Measurements from ENCODE around the gene GAPT. TPM values are rescaled to one million over a fixed set of nuclear protein-coding genes. Genes with fewer than 3 reads are reported as not detected.

The GAPT gene
- total RNA-seq, 2 experiments from 2014 or later = not detected

DNA sequence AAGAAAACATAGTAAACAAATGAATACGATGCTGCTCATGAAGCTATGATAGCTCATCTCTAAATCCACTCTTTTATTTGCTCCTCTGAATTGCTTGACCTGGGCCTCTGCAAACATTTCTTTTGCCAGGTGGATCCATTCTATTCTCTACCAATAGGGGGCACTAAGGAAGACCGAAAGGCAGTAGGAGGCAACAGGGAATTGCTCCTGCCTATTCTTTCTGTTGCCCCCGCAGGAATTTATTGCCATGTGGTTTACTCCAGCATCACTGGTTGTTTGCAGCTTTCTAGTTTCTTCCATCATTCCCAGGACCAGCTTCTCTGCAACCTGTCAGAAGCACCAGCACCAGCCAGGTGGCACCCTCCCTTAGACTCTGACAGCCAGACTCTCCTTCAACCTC is 5.3 kb downstream of the GAPT start:
- POLR2A ChIA-PET = no interaction called here
- DNase-seq (no peak), ATAC-seq (no peak)
- no peaks in the 10 kb centered on the region for H3K36me3 Mint-ChIP-seq (ENCODE audit: low read depth)
- no peaks in the 10 kb centered on the region for H3K9me3 Mint-ChIP-seq (ENCODE audit: insufficient read depth)
- H3K27me3 Mint-ChIP-seq (ENCODE audit: low read depth) = no peaks in the 10 kb centered on the region
- no peak overlapping the region for H3K27ac Mint-ChIP-seq
- CTCF ChIA-PET = no interaction called here
- H3K4me3 Mint-ChIP-seq = no peak overlapping the region
- H3K4me1 Mint-ChIP-seq (ENCODE audit: low read depth) = peaks cover 6% of the 10 kb centered on the region

DNA sequence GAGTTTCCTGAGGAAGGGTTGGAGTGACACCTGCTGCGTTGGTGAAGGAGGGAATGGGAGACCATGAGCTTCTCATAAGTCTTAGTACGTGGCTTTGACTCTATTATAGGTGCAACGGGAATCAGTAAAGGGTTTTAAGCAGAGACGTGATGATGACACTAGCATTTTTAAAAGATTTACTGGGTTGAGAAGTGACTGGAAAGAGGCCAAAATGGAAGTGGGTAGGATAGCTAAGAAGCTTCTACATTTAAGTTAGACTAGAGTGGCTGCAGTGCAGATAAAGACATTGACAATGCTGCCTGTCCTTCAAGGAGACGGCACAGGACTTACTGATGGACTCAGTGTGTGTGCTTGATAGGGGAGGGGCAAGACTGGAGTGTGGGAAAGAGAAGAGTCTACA is 6.2 kb downstream of the GAPT start:
- H3K4me1 Mint-ChIP-seq (ENCODE audit: low read depth) = peaks cover 6% of the 10 kb centered on the region
- H3K27me3 Mint-ChIP-seq (ENCODE audit: low read depth) = peaks cover under 1% of the 10 kb centered on the region
- H3K9me3 Mint-ChIP-seq (ENCODE audit: insufficient read depth) = no peaks in the 10 kb centered on the region
- ChIA-PET CTCF (no interaction called here), POLR2A (no interaction called here)
- no peak for ATAC-seq
- no peaks in the 10 kb centered on the region for H3K36me3 Mint-ChIP-seq (ENCODE audit: low read depth)
- no peak overlapping the region for H3K4me3 Mint-ChIP-seq
- no peak overlapping the region for H3K27ac Mint-ChIP-seq
- DNase-seq = no peak

DNA sequence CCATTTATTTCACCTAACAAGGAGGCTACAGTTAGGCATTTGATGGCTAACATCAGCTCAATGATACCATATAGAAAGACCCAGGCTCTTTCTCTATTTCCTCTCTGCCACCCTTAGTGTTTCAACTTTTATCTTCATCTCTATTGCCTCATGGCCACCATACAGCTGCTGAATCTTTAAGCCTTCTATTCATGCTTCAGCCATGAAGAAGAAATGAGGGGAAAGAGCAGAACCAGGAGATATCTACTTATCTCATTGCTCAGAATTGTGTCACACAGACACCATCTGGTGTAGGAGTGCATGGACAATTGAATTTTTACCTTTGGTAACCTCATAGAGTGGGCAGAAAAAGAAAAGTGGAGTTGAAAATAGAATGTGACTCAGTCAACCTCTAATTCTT is 6.7 kb downstream of the GAPT start:
- peaks cover 6% of the 10 kb centered on the region for H3K4me1 Mint-ChIP-seq (ENCODE audit: low read depth)
- ATAC-seq = no peak
- no peaks in the 10 kb centered on the region for H3K9me3 Mint-ChIP-seq (ENCODE audit: insufficient read depth)
- no peak overlapping the region for H3K4me3 Mint-ChIP-seq
- no peak overlapping the region for H3K27ac Mint-ChIP-seq
- no peaks in the 10 kb centered on the region for H3K36me3 Mint-ChIP-seq (ENCODE audit: low read depth)
- CTCF ChIA-PET = no interaction called here
- no peak for DNase-seq
- POLR2A ChIA-PET = no interaction called here
- peaks cover 5% of the 10 kb centered on the region for H3K27me3 Mint-ChIP-seq (ENCODE audit: low read depth)

DNA sequence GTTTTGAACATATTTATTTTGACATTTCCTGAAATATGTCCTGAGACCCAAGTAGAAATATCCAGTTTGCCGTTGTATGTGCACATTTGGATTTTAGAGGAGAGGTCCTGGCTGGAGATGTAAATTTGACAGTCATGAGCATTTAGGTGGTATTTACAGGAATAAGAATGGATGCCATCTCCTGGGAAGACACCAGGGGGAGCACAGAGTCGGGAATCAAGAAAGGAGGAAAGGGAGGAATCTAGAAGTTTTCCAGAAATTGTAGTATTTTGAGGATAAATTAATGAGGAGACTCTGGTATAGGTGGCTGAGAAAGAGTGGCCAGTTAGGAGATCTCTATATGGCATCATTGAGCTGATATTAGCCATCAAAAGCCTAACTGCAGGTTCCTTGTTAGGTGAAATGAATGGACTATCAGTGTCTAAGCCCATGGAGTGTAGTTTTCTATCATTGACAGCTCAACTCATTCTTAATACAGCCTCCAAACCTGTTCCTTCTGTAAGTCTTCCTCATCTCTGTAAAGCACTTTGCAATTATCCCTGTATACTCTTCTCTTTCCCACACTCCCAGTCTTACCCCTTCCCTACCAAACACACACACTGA is 7.2 kb downstream of the GAPT start:
- Mint-ChIP-seq H3K27me3 (ENCODE audit: low read depth) (peaks cover 5% of the 10 kb centered on the region), H3K36me3 (ENCODE audit: low read depth) (no peaks in the 10 kb centered on the region), H3K27ac (no peak overlapping the region), H3K9me3 (ENCODE audit: insufficient read depth) (no peaks in the 10 kb centered on the region), H3K4me3 (no peak overlapping the region), H3K4me1 (ENCODE audit: low read depth) (peaks cover 6% of the 10 kb centered on the region)
- ChIA-PET CTCF (interaction anchor here (0.9 kb wide), 1 partner anchor 248 kb away, joined by 3 read pairs; no protein-coding TSS in a partner anchor), POLR2A (no interaction called here)
- no peak for ATAC-seq
- DNase-seq = no peak

DNA sequence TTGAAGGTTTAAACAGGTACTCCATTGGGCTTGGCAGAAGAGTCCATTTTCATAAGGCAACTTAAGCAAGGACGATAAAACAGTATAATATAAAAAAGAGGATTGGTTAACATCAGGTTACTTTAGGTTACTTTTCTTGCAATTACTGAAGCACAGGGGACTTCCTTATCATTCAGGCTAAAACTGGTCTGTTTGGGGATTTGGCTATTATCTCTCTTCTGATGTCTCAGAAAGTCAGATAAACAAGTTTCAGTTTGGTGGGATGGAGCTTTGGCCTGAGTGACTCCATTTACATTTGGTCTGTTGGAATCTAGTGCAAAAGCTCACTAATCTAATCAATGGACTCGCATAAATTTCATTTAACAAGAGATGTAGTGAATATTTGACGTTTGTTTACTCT is 8.0 kb downstream of the GAPT start:
- peaks cover 5% of the 10 kb centered on the region for H3K27me3 Mint-ChIP-seq (ENCODE audit: low read depth)
- H3K36me3 Mint-ChIP-seq (ENCODE audit: low read depth) = no peaks in the 10 kb centered on the region
- peaks cover 6% of the 10 kb centered on the region for H3K4me1 Mint-ChIP-seq (ENCODE audit: low read depth)
- ChIA-PET CTCF (interaction anchor here (0.9 kb wide), 1 partner anchor 247 kb away, joined by 3 read pairs; no protein-coding TSS in a partner anchor), POLR2A (interaction anchor here (0.7 kb wide), 1 partner anchor 1493 kb away, joined by 3 read pairs; no protein-coding TSS in a partner anchor)
- ATAC-seq (no peak), DNase-seq (no peak)
- no peak overlapping the region for H3K4me3 Mint-ChIP-seq
- H3K27ac Mint-ChIP-seq = no peak overlapping the region
- no peaks in the 10 kb centered on the region for H3K9me3 Mint-ChIP-seq (ENCODE audit: insufficient read depth)

DNA sequence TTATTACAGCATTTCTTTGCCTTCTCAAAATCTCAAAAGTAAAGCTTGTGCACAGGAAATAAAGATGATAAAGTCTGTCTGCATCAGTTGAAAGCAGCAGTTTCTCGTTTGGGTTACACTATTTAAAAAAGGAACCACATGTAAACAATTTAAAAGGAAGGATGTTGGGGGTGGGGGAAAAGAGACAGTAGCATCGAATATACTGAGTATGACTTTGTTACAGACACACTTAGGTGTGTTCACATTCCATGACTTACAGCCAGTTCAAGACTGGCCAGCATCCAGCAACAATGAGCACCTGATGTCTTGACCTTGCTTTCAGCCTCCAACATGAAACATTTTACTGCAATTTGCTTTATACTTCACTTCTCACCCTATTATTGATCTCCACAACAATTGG is 8.7 kb downstream of the GAPT start:
- Mint-ChIP-seq H3K27me3 (ENCODE audit: low read depth) (peaks cover 5% of the 10 kb centered on the region), H3K36me3 (ENCODE audit: low read depth) (no peaks in the 10 kb centered on the region), H3K9me3 (ENCODE audit: insufficient read depth) (no peaks in the 10 kb centered on the region), H3K4me1 (ENCODE audit: low read depth) (peaks cover 6% of the 10 kb centered on the region), H3K27ac (peak overlapping the region; percentile 9), H3K4me3 (no peak overlapping the region)
- no peak for ATAC-seq
- DNase-seq = no peak
- ChIA-PET CTCF (no interaction called here), POLR2A (no interaction called here)

DNA sequence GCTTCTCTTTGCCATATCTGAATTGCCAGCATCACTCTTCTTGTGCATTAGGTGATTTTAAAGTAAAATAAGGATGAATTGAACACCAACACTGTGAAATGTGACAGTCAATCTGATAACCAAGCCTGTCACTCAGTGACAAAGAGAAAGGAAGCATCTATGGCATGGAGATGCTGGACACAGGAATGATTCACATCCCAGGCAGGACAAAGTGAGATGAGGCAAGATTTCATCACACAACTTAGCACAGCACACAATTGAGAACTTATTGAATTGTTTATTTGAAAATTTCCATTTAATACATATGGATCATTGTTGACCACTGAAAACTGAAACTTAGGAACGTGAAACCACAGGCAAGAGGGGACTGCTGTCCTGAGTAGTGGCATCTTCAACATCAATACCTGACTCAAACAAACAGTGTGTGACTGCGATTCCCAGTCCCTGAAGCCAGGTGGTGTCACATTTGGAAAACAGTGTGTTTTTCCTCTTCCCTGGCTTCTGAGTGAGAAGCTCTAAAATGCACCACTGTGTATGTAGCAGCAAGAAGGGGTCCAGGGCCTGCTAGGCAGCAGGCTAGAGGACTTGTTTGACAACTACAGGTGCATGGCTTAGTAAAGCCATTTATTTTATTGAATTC is 10.7 kb downstream of the GAPT start:
- POLR2A ChIA-PET = no interaction called here

DNA sequence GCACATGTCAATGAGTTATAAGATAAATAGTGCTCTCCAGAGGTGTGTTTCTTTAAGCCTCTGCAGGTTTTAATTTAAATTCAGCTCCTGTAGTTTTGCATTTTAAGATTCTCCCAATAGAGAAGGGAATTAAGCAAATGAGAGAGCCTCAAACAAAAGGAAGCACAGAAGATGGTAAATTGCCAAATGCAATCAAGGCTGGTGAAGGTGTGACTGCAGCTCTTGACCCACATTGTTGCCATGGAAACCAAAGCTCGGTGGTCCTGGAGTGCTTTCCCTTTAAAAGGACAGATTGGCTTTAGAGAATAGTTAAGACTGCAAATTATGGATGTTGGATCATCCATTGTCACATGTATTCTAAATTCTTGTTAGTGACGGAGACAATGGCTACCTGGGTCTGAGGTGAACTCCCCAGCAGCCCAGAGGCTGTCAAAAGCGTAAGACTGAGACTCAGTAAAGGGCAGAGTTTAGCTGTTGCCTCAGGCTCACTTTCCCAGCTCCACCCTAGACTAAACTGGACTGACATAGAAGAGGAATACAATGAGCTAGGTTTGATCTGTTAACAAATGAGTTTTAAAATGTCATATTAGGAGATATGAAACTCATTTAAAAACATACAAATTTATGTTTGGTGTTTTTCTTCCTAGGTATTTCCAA is 12.3 kb downstream of the GAPT start:
- Mint-ChIP-seq H3K4me3 (no peak overlapping the region), H3K4me1 (ENCODE audit: low read depth) (peaks cover 6% of the 10 kb centered on the region), H3K36me3 (ENCODE audit: low read depth) (no peaks in the 10 kb centered on the region), H3K27ac (no peak overlapping the region), H3K9me3 (ENCODE audit: insufficient read depth) (no peaks in the 10 kb centered on the region), H3K27me3 (ENCODE audit: low read depth) (peaks cover 6% of the 10 kb centered on the region)
- DNase-seq (no peak), ATAC-seq (no peak)
- ChIA-PET CTCF (interaction anchor here (1.1 to 1.5 kb wide), 2 partner anchors 43 to 347 kb away, joined by 4 to 5 read pairs; no protein-coding TSS in a partner anchor), POLR2A (no interaction called here)

More for the DNA sequence above, 10.7 kb downstream of the GAPT start:
- H3K36me3 Mint-ChIP-seq (ENCODE audit: low read depth) = no peaks in the 10 kb centered on the region
- peaks cover 6% of the 10 kb centered on the region for H3K4me1 Mint-ChIP-seq (ENCODE audit: low read depth)
- H3K27ac Mint-ChIP-seq = no peak overlapping the region
- no peak overlapping the region for H3K4me3 Mint-ChIP-seq
- DNase-seq (no peak), ATAC-seq (no peak)
- CTCF ChIA-PET = no interaction called here
- H3K9me3 Mint-ChIP-seq (ENCODE audit: insufficient read depth) = no peaks in the 10 kb centered on the region
- H3K27me3 Mint-ChIP-seq (ENCODE audit: low read depth) = peaks cover 5% of the 10 kb centered on the region

DNA sequence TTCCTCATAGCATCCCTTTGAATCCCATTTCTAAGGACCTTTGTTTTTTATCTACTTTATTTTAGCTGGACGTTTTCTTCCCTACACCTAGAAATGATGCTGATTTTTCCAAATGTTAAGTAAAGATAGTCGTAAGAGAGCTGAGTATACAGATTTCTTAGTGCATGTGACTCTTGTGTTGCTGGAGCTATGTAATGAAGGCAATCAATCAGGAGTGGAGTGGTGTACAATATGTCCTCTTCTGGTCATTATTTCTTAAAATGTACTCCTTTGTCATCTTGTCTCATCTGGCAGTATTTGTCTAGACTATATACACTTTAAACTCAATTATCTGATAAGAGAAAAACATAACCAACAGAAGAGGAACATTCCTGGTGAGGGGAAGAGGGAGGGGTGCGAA is 13.5 kb downstream of the GAPT start:
- Mint-ChIP-seq H3K4me1 (ENCODE audit: low read depth) (peaks cover 5% of the 10 kb centered on the region), H3K9me3 (ENCODE audit: insufficient read depth) (no peaks in the 10 kb centered on the region), H3K27me3 (ENCODE audit: low read depth) (peaks cover 6% of the 10 kb centered on the region), H3K36me3 (ENCODE audit: low read depth) (no peaks in the 10 kb centered on the region), H3K27ac (no peak overlapping the region), H3K4me3 (no peak overlapping the region)
- POLR2A ChIA-PET = no interaction called here
- CTCF ChIA-PET = no interaction called here
- ATAC-seq = no peak
- DNase-seq = no peak

DNA sequence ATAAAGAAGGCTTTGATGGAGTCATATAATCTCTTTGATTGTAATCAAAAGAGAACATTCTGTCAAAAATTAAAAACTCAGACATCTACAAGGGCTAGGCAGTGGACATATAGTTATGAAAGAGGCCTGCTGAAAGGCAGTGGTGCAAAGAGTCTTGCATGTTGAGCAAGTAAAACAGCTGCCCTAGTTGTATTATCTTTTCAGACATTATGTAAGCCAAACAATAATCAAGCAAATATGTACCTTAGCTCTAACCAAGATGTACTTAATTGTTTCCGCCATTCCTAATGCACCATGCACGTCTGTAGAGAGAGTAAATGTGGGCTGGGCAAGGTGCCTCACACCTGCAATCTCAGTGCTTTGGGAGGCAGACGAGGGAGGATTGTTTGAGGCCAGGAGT is 14.3 kb downstream of the GAPT start:
- Mint-ChIP-seq H3K4me3 (no peak overlapping the region), H3K27me3 (ENCODE audit: low read depth) (peaks cover 6% of the 10 kb centered on the region), H3K9me3 (ENCODE audit: insufficient read depth) (no peaks in the 10 kb centered on the region), H3K36me3 (ENCODE audit: low read depth) (no peaks in the 10 kb centered on the region), H3K4me1 (ENCODE audit: low read depth) (no peaks in the 10 kb centered on the region), H3K27ac (no peak overlapping the region)
- ChIA-PET POLR2A (no interaction called here), CTCF (no interaction called here)
- DNase-seq = no peak
- no peak for ATAC-seq

DNA sequence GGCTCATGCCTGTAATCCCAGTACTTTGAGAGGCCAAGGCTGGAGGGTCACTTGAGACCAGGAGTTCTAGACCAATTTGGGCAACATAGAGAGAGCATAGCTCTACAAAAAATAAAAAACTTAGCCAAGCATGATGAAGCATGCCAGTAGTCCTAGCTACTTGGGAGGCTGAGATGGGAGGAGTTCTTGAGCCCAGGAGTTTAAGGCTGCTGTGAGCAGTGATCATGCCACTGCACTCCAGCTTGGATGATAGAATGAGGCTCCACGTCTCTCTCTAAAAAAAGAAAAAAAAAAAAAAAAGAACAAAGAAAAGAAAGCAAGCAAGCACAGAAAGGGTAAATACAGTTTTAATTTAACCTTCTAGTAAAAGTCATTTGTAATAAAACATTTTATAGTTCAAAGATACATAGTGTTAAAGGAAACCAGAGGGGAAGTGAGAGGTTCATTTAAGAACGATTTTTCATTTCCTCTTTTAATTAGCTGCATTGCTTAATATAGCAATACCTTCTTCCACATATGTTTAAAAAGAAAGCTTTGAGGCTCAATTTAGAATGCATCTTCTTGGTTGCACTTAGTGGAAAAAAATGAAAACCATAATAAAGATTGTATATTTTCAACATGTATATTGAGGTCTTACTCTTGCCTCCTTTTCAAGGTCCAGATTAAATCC is 14.9 kb downstream of the GAPT start:
- Mint-ChIP-seq H3K4me1 (ENCODE audit: low read depth) (no peaks in the 10 kb centered on the region), H3K4me3 (no peak overlapping the region), H3K36me3 (ENCODE audit: low read depth) (no peaks in the 10 kb centered on the region), H3K27ac (no peak overlapping the region), H3K9me3 (ENCODE audit: insufficient read depth) (peaks cover 3% of the 10 kb centered on the region), H3K27me3 (ENCODE audit: low read depth) (peaks cover 6% of the 10 kb centered on the region)
- ChIA-PET POLR2A (no interaction called here), CTCF (no interaction called here)
- DNase-seq (no peak), ATAC-seq (no peak)

DNA sequence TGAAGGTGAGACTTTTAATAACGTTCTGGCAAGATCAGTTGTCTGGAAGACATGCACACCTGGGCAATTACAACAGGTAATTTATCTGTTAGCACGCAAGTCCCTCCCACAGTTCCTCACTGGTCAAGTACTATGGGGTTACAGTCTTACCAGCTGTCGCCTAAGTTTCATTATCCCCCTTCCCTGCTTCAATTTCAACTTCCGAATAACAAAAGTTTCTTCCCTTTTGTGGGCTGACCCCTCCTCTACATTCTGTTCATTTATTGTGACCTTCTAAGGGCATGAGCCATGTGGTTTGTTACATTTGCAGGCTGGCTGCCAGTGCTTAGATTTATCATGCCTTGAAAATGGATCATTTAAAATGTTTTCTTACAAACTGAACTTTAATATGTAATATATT is 16.5 kb downstream of the GAPT start:
- Mint-ChIP-seq H3K27ac (no peak overlapping the region), H3K36me3 (ENCODE audit: low read depth) (no peaks in the 10 kb centered on the region), H3K4me1 (ENCODE audit: low read depth) (no peaks in the 10 kb centered on the region), H3K4me3 (no peak overlapping the region), H3K27me3 (ENCODE audit: low read depth) (peaks cover 3% of the 10 kb centered on the region), H3K9me3 (ENCODE audit: insufficient read depth) (peaks cover 3% of the 10 kb centered on the region)
- ChIA-PET POLR2A (no interaction called here), CTCF (no interaction called here)
- ATAC-seq (no peak), DNase-seq (no peak)
